OCI-LY3 (cell line): ENCODE results near the gene CCDC120.

Experiments used
- CTCF ChIP-seq: fragments of 200-600, 300-600 bp; sonication (generic); IDR thresholded peaks from 2 replicates; pipeline ENCODE4 v1.5.1; 2014; ENCODE audit warnings: antibody characterized with exemption, low read length, low read depth
- EZH2phosphoT487 ChIP-seq: fragments of 200-600 bp; shearing (Covaris generic); IDR thresholded peaks from 2 replicates; pipeline ENCODE4 v1.6.1; 2018; ENCODE audit warnings: antibody characterized with exemption, mixed run types, low read depth

- TF ChIP-seq CTCF (no peak), EZH2phosphoT487 (no peak)
These were observed 57.3 kb downstream of the CCDC120 start for GRCh38 chrX:49116076-49116475.
